GM21390 (cell line): ENCODE measurements around the gene PRR23A.

ENCODE experiments used
- ATAC-seq: cut with Tn5 transposase; IDR thresholded peaks from one replicate; pipeline ENCODE4 v1.9.1; 2021; ENCODE audit not compliant: unreplicated experiment

PRR23A gene

GRCh38 chr3:138974462-138974861, 31.6 kb downstream of the PRR23A start:
- no peak for ATAC-seq

DNA sequence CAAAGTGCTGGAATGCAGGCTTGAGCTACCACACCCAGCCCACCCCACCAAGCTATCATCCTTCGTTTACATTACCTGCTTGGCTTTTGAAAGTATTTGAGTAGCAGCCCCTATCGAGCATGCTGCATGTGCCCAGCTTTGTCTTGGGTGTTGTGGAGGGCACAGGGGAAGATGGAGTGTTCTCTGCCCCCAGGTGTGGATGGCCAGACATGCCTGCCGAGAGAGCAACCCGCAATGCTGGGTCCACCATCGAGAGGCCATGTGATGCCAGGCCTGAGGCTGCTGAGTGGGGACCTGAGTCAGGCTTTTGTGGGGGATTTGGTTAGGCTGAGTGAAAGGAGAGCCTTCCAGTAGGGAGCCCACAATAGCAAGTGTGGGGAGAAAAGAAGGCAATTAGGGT, 33.1 kb downstream of the PRR23A start:
- no peak for ATAC-seq

DNA sequence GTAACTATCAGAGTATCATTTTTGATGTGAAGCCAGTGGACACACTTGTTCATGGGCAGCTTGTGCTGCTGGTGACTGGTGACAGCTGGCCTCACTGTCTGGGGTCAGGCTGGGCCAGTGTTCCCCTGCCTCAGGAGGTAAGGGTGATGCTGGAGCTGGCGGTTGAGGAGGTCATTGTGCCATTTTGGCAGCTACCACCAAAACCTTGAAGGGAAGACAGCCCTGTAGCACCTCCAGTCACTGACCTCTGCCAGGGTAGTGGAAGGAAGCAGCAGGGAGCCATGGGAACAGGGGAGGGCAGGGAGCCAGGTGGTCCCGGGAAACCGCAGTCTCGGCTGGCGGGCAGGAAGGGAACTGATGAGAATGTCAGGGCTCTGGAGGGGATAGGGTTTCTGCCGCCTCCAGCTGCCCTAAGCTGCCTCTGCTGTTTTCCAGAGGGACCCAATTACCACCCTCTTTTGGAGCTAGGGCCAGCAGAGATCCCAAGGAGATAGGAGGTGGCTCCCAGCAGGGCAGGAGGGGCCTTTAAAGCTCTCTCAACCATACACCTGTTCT, 34.2 kb downstream of the PRR23A start:
- ATAC-seq = no peak

DNA sequence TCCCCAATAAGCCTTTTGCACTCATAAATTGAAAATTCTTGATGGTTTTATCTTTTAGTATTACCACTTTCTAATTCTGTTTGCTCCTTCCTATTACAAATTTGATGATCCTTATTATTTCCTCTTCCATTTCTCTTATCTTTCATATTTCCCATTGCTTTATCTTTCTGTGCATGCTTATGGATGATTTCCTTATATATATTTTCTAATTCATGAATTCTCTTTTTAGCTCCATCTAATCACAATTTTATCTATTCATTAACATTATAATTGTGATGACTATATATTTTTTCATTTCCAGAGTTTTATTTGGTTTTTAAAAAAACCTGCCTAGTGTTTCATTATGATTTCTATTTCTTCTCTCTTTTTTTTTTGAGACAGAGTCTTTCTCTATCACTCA, 41.1 kb downstream of the PRR23A start:
- no peak for ATAC-seq

- ATAC-seq = no peak
These were observed 41.8 kb downstream of the PRR23A start for GRCh38 chr3:138964264-138964663.

DNA sequence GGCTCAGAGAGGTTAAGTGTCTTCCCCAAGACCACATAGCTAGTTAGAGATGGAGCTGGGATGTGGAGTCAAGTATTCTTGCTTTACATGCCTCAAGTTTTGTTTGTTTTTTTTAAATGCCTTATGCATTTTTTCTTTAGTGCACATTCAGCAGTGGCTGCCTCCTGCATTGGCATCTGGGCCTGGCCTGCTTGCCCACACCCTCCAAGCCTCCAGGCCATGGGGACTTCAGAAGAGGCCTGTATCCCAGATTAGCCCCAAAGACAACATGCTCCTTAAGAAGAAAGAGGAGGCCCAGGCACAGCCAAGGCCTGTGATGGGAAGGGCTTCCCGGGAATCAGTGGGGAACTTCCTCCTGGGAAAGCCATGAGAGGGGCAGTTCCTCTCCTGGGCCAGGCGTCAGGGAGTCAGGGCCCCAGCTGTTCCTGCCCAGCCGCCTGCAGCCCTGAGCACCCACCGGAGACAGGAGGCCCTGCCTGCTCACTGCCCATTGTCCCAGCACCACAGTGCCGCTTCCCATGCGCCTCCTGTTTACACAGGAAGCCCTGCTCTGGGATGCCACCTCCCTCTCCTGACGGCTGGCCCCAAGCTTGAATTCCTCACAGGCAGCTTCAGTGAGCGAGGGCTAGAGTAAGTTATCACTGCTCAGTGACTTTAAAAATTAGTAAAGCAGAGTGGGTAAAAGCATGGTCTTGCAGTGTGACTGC, 43.1 kb downstream of the PRR23A start:
- no peak for ATAC-seq

GRCh38 chr3:138960417-138960852, 45.6 kb downstream of the PRR23A start:
- ATAC-seq = no peak
